IPS-NIHi11 (cell line): ENCODE measurements around the gene HHEX.
A peak's percentile ranks its signal among the peaks of the same experiment; 100 is the strongest.
"Not testable (repeated sequence)": the region's sequence is repeated elsewhere in the genome, so short reads cannot be mapped to it uniquely, and the experiment has no call there.

Experiments
- DNase-seq: peaks from one replicate; pipeline ENCODE4 v3.0.0; 2012; ENCODE audit warnings: mixed read lengths, low spot score

Gene HHEX

DNA sequence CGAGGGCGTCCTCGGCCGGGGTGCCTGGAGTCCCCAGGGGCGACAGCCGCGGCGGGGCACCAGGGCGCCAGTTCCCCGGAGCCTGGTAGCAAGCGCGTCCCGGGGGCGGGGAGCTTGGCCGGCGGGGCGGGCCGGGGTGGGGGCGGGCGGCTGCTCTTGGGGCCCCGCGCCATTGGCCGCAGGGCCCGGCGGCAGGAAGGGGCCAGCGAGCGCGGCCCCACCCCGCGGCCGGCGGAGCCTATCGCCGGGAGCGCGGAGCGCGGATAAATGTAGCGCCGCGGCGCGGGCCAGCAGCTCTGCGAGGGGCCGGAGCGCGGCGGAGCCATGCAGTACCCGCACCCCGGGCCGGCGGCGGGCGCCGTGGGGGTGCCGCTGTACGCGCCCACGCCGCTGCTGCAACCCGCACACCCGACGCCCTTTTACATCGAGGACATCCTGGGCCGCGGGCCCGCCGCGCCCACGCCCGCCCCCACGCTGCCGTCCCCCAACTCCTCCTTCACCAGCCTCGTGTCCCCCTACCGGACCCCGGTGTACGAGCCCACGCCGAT lies at the start of gene HHEX:
TSS of gene HHEX (plus strand) at position 293 of the 548 bp plus-strand sequence. CDS start at position 325, 32 bp downstream.
- DNase-seq = peak; percentile 87

DNA sequence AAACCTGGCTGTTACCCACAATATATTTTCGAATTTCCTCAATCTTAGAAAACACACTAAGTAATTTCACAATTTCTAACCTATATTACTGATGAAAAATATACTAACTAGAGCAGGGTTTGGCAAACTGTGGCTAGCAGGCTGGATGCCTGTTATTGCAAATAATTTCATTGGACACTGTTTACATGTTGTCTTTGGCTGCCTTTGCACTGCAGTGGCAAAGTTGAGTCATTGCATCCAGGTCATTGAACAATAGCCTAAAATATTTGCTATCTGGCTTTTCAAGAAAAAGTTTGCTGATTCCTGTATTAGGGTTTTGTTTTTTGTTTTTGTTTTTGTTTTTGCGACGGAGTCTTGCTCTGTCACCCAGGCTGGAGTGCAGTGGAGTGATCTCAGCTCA lies 49.6 kb upstream of the HHEX start:
- DNase-seq = no peak

DNA sequence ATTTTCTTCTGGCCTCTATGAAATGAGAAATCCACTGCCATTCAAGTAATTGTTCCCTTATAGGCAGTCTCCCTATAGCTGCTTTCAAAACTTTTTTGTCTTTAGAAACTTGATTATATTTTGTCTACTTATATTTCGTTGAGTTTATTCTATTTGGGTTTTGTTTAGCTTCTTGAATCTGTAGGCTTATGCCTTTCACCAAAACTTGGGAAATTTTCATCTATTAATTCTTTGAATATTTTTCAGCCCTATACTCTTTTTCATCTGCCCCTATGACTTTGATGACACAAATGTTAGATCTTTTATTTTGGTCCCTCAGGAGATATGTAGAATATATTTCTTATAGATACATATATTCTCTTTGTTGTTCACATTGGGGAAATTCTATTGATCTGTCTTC lies 48.3 kb upstream of the HHEX start:
- DNase-seq = no peak

DNA sequence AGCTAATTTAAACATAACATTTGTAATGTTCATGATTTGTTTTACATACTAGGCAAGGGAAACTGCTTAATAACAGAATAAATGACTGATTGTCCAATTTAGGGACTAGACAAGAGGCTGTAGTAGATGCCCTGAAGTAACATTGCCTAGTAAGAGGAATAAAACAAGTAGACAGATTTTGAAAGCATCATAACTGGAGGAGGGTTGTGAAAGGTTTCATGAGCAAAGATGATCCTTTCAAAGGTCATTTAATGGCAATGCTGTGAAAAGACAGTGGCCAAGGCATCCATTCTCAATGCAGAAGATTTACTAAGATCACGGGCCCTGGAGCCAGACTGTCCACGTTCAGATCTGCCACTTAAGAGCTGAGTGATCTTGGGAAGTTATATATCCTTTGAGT lies 44.8 kb upstream of the HHEX start:
- no peak for DNase-seq

DNA sequence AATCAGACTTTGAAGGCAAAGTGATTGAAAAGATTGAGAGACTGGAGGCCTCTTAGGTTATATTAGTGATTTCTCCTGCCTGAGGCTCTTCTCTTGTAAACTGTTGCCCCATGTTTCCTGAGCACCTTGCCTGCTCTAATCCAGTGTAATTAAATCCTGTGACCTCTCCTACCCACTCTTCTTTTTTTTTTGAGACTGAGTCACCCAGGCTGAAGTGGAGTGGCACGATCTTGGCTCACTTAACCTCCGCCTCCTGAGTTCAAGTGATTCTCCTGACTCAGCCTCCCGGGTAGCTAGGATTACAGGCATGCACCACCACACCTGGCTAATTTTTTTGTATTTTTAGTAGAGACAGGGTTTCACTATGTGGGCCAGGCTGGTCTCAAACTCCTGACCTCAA lies 38.9 kb upstream of the HHEX start:
- DNase-seq = not testable (repeated sequence)

DNA sequence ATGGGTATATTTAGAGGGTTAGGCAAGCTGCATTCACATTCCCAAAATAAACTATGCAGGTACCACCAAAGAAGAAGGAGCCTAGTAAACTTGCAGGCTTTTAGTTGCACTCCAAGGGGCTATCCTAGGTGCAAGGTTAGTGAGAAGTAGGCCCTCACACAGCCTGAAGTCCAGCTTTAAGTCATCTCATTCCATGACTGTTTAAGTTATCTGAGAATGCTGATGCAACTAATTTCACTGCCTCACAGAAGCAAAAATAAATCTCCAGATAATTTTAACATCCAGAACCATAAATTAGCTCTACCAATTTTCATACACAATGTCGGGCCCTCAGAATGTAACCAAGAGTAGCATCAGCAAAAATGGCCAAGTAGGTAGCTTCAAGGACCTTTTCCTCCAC lies 34.3 kb upstream of the HHEX start:
- DNase-seq = no peak

DNA sequence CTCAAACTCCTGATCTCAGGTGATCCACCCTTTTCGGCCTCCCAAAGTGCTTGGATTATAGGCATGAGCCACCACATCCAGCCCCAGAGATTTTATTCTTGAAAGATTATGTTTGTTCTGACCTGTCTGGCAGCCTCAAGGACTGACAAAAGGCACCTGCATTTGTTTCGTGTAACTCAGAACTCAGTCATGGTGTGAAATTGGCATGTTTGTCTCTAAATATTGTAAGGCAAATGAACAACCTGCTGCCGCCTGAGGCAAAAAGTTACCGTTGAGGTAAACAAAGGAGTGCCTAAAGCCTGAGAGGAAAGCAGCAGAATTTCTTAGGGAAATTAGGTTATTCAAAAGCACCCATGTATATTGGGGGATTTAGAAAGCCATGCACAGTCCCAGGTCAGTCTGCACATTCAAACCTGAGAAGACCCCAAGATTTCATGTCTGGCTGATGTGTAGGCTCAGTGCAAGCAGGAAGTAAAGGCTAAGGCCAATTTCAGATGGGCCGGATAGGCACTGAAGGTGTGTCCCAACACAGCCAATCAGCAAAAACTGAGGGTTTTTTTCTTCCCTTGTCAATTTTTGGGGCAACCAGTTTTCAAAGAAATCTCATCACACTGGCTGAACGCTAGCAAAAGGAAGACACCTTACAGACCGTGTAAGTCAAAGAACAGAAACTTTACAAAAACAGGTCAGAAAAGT lies 33.3 kb upstream of the HHEX start:
- DNase-seq = no peak

DNA sequence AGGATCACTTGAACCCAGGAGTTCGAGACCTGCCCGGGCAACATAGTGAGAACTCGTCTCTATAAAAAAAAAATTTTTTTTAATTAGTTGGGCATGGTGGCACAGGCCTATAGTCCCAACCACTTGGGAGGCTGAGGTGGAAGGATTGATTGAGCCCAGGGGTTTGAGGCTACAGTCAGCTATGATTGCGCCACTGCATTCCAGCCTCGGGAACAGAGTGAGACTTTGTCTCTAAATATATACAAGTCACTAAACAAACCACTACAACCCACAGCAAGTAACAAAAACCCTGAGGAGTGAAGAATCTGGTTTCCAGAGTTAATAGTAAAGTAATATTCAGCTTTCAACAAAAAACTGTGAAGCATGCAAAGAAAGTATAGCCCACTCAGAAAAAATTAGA lies 32.7 kb upstream of the HHEX start:
- no peak for DNase-seq

DNA sequence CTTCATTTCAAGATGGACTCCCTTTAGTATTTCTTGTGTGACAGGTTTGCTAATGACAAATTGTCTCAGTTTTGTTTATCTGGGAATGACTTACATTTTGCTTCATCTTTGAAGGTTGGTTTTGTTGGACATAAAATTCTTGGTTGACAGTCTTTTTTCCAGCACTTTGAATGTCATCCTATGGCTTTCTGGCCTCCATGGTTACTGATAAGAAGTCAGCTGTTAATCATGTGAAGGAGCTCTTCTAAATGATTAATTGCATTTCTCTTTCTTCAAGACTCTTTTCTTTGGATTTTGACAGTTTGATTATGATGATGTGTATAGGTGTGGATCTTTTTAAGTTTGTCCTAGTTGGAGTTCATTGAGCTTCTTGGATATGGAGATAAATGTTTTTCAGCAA lies 26.9 kb upstream of the HHEX start:
- no peak for DNase-seq

DNA sequence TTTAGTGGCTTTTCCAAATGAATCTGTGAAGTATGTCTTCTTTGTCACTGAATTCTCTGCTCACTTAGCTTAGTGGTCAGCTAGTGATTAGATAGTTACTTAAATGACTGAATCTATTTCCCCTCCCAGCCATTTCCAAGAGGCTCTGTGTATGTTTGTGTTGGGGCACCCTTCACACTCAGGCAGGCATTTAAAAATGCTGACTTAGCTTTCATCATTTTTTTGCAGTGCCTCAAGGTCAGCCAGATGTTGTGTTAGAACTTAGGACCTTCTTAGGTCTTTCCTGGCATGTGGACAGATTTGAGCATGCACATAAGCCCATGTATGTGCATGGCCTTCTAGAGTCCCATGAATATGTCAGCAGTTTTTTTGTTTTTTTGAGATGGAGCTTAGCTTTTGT lies 25.4 kb upstream of the HHEX start:
- DNase-seq = no peak

DNA sequence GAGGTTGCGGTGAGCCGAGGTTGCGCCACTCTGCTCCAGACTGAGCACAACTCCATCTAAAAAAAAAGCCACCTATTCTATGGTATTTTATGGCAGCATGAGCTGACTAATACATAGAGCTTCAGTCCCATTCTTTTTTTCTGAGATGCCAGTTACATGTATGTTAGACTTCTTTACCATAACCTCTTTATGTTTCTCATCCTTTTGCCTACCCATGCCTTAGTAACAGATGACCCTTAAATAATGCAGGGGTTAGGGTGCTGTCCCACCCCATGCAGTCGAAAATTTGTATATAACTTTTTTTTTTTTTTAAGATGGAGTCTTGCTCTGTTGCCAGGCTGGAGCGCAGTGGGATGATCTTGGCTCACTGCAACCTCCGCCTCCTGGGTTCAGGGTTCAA lies 22.7 kb upstream of the HHEX start:
- DNase-seq = no peak

DNA sequence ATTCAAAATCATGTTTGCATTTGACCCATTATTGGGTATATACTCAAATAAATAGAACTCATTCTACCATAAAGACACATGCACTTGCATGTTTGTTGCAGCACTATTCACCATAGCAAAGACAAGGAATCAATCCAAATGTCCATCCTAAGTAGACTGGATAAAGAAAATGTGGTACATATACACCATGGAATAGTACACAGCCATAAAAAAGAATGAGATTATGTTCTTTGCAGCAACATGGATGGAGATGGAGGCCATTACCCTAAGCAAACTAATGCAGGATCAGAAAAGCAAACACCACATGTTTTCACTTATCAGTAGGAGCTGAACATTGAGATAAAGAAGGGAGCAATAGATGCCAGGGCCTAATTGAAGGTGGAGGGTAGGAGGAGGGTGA lies 12.0 kb upstream of the HHEX start:
- DNase-seq = no peak

DNA sequence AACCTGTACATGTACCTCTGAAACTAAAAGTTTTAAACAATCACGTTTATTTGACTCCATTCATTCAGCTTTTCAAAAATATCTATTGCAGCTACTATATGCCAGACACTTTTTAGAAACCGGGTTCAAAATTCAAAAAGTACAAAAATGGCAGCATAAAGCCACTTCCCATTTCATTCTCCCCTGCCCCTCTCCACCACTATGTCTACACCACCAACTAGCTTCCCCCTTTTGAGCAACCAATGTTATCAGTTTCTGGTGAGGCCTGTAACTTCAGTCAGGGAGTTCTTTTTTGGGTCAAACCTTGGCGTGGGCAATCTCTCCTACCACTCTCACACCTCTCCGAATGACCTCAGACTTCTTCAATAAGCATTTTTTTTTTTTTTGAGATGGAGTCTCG lies 11.5 kb upstream of the HHEX start:
- no peak for DNase-seq

DNA sequence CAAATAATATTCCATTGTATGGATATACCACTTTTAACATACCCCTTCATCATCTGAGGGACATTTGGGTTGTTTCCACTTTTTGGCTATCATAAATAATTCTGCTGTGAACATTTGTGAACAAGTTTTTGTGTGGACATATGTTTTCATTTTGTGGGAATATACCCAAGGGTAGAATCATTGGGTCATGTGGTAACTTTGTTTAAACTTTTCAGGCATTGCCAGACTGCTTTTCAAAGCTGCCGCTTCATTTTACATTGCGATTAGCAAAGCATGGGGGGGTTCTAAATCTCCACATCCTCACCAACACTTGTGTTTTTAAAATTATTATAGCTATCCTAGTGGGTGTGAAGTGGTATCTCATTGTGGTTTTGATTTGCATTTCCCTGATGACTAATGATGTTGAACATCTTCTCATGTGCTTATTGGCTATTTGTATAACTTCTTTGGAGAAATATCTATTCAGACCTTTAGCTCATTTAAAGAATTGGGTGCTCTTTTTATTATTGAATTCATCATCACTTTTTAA lies 8.4 kb upstream of the HHEX start:
- no peak for DNase-seq

DNA sequence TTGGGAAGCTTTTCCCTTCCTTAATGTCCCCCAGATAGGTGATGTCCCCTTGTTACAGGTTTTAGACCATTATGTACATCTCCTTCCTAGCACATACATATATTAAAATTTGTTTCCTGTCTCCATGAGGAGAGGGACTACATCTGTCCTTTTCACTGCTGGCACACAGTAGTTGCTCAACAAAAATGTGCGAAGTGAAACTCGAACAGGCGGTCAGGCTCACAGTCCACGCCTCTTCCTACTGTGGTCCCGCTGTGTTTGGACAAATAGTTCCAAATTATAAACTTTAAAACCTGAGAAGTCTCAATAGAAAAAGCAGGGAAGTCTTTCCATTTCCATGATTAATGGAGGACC lies 1.2 kb upstream of the HHEX start:
- DNase-seq = no peak

DNA sequence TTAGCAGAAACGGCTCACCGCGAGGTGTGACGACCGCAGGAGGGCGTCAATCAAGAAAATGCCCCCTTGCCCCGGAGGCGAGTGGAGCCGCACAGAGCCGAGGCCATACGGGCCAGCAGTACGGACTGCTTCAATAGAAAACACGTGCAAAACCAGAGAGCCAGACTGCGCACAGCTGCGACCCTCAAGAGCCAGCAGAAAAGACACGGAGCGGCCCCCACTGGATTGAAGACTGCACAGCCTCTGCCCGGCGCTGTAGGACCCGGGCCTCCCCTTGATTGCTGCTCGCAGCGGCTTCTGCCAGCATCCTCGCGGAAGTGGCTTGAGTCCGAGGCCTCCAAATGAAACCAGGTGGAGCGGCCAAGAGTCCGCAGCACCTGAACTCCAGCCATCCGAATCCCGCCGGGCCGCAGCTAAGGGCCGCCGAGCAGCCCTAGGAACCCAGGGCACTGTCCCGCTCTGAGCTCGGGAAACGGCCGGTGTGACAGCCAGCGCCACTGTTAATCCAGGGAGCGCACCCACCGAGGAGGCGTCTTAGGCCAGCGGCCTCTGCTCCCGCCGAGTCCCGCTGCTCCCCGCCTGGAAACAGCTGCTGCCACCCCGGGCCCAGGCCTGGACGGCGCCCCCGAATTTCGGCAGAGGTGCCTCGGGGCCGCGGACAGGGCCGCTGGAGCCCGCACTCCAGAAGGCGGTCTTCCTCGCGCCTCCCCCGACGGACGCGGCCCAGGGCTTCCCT lies 660 bp upstream of the HHEX start:
- peak; percentile 54 for DNase-seq

DNA sequence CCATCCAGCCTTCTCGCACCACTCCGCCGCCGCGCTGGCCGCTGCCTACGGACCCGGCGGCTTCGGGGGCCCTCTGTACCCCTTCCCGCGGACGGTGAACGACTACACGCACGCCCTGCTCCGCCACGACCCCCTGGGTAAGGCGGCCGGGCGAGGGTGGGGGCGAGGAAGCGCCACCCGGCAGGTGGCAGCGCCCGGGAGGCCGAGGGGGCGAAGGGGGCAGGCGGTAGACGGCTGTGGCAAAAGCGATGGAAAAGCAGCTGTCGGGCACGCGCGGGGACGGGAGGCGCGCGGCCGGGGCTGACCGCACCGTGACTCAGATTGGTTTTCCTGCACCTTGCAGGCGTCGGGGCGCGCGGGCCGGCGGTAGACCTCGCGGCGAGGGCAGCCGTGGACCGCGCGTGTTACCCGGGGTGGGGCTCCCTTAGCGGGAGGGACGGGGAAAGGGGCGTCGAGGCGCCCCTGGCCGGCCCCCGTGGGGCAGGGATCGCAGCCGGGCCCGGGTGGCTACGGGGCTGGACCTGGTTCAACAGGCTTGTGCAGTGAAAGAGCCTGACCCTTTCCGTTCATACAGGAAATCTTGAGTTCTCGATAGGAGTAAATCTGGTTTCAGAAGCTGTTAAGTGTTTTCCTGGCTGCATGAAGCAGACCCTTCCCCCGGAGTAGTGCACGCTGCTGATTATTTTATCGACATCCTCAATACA lies 608 bp downstream of the HHEX start:
- peak; percentile 60 for DNase-seq

DNA sequence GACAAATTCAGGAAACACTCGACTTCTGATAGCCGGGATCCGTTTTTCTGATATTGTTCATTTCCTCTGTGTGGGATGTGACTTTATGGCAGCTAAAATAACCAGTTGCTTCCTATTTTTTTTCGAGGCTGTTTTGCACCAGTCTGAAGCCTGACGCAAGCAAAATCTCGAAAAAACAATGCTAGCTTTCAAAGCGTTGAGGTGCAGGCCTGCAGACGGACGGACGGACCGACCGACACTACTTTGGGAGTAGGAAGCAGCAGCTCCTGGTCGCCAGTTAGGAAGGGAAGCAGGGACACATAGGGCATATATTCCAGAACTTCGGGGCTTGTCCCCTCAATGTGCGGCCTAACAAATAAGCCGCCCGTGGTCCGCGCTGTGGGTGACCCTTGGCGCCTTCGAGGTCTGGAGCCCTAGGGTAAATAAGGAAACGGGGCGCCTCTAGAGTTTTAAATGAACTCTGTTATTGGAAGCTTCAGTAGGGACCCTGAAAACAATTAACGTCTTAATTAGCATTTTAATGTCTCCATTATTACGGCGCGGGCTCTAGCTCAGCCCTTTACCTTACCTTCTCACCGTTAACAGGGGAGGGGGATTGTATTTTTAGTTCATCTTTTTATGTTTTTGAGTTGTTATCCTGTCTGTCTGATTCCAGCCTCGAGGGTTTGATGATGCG lies 1.3 kb downstream of the HHEX start:
- DNase-seq = no peak

DNA sequence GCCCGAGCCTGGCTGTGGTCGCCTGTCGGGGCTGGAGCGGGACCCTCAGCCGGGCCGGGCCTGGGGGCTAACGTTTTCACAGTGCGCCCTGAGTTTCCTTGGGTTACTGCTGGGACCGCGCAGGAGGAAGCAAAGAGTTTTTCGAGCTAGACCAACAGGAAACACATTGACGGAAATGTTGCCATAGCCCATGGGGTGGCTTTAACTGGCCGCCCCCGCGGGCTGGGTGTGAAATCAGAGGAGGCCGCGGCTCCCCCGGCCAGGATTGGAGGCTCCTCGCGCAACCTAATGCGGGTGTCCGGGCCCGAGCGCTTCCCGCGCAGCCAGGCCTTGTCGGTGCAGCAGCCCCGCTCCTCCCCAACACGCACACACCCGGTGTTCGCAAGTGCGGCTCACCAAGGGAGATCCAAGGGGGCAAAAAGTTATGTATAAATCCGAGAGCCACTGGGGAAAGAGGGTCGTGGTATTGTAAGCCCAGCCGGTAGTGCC lies 1.9 kb downstream of the HHEX start:
- peak; percentile 34 for DNase-seq

DNA sequence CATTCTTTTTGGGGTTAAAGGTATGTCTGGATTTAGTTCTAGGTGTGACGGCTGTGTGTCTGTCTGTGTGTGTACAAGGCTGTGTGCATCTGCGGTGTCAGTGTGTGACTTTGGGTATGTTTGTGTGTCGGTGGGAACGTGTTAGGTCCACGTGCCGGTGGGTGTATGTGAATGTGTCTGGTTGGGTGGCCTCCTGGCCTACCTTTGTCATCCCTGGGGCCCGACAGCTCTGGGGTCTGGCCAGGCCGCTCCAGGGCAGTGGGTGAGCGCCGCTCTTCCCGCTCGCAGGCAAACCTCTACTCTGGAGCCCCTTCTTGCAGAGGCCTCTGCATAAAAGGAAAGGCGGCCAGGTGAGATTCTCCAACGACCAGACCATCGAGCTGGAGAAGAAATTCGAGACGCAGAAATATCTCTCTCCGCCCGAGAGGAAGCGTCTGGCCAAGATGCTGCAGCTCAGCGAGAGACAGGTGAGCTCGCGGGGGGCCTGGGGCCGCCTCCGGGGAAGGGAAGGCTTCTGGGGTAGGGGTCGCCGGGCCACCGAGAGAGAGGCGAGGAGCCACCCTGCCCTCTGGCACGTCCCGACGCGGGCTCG lies 2.4 kb downstream of the HHEX start:
- DNase-seq = no peak

DNA sequence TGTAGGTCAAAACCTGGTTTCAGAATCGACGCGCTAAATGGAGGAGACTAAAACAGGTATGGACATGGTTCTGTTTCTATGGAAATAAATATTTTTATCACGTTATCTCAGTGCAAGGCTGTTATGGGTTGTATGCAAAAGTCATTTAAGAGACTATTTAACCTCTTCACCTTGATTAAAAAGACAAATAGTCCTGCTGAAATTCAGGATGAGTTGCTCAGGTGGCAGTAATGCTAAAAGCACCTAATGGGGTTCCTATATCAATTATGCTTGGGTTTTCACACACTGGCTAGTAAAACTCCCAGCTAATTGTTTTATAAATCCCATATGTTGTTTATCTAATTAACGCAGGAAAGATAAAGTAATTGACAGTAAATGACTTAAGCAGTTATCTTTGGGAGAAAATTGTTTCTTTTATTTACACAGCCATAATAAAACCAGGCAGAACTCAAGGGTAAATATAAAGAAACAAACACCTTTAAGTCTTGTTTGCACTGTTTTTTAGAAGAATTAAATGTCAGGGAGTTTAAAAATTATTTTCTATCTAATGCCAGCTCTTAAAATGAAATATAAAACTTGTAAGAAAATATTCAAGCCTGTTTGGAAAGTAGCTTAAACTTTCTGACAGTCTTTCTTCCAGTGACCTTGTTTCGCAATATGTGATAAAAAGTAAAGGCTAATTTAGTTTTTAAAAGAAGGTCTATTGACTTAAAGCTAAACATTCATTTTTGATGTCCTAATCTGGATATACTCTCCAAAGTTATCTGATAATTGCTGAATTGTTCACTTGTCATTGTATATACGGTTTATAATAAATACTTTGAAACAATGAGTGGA lies 3.2 kb downstream of the HHEX start:
- no peak for DNase-seq
